DMS79 (cell line): ENCODE data around the gene CTRB1.
"Not testable (repeated sequence)": the region's sequence is repeated elsewhere in the genome, so short reads cannot be mapped to it uniquely, and the experiment has no call there.

ENCODE experiments used
- DNase-seq: peaks from one replicate; lab custom pipeline; 2025; lab: John Stamatoyannopoulos, UW

CTRB1 gene

DNA sequence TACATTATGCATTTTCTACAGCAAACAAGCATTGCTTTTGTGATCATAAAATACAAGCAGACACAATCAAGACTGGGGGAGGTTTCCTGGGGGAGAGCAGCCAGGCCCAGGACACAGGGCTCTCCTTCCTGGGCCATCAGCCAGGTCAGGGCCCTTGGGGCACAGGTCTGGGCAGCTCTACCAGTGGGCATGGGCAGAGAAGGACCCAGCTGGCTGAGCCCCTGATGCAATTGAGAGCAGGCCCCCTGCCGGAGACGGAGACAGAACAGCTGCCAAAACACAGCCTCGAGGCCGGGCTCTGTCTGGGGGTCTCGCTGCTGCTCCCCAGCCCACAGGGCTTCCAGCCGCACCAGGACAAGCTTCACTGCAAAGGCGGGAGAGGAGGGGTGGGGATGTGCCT lies 21.8 kb downstream of the CTRB1 start:
- DNase-seq, result not testable (repeated sequence)

DNA sequence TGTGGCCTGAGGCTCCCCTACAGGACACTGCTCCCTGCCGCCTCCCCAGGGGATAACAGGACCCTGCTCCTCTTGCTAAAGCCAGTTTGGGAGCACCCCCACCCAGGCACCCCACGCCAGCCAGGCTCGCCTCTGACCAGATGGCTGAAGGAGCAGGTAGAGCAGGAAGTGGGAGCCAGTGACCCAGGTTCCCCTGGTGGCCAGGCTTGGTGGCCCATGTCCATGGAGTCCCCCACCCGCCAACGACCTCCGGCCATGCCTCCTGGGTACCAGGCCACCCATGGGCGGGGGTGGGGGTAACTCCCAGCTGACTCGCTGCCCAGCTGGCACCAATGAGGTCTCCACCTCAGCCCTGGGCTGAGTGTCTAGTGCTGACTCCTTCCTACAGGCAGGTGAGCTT lies 22.6 kb downstream of the CTRB1 start:
- no peak for DNase-seq

DNA sequence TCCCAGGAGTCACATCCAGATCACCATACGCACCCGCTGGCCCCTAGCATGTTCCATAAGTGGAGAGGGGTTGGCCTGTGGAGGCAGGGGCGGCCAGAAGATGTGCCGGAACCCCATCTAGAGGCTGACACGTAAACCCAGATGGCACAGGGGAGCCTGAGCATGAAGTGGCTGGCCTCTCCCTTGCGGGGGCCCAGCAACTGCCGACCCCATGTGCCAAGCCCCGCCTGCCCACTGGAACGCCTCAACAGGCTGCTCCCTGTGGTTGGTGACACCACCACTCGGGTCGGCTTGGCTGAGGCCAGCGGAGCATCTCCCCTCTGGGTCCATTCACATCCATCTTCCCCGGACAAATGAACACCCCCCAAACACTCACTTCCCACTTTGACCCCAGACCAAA lies 23.2 kb downstream of the CTRB1 start:
- no peak for DNase-seq

DNA sequence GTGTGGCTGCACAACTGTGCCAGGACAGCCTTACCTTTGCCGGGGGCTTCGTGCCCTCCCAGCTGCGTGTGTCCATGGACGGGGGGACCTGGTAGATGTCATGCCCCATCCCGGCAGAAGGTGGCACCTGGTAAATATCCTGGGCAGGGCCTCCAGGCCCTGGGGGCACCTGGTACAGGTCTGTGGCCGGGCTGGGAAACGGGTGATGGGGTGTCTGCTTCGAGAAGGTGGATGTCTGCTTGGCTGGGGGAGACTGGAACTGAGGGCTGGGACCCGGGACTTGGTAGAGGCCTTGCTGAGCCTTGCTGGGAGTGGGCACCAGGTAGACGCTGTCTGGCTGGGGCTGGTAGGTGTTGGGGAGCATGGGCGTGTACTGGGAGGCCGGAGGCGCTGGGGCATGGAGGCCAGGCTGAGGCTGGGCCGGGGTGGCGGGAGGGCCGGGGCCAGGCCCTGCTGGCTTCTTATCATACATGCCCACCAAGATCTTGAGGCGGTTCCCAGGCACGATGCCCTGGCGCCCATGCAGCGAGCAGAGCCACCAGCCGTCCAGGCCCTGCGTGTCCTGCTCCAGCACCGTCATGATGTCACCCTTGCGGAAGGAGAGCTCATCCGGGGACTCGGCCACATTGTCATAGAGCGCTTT lies 23.8 kb downstream of the CTRB1 start:
- not testable (repeated sequence) for DNase-seq

DNA sequence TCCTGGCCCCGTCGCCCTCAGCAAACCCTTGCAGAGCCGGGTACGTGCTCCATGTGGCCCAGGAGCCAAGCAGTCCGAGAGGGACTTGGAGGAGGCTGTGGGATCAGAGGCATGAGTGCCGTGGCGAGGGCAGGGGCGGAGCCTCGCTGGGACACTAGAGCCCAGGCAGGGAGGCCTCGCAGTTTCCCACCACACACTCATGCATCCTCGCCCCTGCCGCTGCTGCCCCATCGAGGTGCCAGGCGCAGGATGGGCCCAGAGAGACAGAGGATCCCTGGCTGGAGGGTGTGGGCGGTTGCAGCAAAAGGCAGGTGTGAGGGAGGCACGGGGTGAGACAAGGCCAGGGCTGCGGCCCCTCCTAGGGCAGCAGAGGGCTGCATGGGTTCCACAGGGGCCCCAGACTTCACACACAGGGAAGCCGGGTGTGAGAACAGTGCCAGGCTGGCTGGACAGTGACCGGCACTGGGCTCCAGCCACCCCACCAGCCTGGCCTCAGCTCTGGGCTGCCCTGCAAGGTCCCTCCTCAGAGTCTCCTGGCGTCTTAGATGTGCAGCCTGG lies 25.0 kb downstream of the CTRB1 start:
- no peak for DNase-seq

DNA sequence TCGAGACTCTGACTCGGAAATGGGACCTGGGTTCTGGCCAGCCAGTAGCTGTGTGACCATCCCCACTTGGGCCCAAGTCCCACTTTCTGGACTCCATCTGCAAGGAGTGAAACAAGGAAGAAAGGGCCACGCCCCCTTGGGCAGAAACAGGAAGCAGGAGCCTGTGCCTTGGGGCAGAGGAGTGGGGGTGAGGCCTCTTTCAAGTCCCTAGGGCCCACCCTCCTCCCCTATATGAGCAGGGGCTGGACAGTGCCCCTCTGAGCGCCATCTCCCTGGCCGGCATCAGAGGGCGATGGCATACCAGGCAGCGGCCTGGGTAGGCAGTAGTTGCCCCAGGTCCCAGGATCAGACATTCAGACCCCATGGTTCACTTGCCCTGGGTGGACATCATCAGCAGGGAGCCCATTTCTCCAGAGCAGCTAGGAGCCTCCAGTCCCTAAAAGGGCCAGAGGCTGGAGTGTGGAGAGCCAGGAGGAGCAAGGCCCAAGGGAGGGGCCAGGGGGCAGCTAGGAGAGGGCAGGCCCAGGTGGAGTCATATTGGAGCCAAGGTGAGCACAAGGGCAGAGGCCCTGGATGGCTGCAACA lies 25.5 kb downstream of the CTRB1 start:
- DNase-seq, result no peak

DNA sequence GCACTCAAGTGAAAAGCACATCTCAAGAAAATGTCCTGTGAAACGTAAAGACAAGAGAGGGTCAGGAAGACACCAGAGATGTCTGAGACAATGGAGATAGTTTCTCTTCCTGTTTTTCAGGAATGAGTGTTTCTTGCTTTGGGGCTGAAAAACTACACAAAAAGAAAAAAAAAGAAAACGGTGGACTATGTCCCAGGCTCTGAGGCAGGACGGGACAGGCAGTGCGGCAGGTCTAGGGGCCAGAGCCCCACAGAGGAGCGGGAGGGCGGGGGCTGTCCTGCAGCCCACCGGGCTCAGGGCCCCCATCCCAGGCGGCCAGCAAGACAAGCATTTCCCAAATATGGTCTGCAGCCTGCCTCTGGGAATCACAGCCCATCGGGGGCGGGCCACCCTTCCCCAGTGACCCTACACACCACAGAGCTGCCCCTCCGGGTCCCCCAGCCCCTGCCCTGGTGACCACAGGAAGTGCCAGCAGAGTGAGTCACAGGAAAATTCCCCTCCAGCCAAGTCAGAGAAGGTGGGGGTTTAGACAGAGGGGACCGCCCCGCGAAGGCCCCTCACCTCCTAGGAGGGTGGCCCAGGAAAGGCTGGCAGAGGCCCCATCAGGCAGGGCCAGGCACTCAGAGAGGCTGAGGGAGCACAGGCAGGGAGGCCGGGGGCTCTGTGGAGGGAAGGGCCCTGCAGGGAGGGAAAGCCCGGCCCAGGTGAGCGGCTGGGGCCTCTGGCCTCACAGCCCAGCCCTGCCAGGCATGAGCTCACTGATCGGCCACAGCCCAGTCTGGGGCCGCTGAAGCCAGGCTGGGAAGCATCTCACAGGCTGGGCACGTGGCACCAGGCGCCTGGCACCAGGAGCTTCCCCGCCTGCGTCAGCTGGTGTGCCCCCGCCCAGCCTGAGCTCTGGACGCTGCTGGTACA lies 26.3 kb downstream of the CTRB1 start:
- DNase-seq, result no peak

DNA sequence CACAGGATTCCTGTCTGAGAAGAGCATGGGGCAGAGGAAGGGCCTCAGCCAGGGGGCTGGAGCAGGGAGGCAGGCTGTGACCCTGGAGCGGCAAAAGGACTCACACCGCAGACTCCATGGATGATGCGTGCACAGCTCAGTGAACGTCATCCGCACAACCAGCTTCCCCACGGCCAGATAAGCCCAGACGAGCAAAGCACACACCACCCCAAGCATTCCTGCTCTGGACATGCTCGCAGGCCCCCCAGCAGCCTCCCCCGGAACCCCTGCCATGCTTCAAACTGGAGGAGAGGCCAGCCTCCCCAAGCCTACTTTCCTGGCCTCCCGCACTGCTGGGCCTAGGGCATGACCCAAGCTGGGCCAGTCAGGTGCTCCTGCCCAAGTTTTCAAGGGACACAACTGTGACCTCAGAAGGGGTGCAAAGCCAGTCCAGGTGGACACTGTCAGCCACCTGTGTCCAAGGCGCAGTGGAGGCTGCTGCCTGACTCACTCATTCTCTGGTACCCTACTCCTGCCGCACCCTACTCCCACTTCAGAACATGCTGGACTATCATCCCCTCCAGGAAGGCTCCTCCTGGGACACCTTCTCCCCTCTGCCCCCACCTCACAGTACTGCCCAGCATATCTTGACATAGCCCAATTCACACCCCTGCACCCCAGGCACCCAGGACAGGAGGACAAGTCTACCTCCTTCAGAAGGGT lies 27.9 kb downstream of the CTRB1 start:
- DNase-seq, result no peak

DNA sequence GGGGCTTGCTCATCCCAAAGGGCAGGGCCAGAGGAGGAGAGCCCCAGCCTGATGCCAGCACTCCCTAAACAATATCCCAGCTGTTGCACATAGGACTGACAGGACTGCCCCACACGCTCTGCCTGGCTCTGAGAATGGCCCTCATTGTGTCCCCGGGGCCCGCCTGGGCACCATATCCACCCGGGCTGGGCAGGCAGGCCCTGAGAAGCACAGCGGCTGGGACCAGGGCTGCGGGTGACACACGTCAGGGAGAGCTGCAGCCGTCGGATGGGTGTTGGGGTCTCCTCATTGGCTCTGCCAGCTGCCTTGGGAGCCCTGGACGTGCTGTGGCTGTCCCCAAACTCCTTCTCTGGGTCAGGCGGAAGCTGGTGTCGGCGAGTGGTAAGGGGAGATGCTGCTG lies 28.5 kb downstream of the CTRB1 start:
- DNase-seq, result no peak

DNA sequence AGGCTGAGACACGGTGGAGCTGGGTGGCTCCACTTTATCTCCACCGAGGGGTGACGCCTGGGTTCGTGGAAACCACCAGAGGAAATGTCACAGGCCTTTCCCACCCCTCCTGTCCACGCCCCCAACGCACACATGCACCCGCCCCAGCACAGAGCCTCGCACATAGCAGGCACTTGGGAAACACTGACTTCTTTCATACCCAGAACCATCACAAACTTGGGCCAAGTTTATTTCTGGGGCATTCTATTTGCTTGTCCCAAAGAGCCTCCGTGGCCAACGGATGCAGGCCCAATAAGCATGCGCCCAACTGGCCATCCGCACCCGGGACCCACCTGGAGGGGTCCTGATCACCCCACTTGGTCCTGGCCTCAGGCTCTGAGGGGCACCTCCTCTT lies 29.4 kb downstream of the CTRB1 start:
- DNase-seq, result no peak

DNA sequence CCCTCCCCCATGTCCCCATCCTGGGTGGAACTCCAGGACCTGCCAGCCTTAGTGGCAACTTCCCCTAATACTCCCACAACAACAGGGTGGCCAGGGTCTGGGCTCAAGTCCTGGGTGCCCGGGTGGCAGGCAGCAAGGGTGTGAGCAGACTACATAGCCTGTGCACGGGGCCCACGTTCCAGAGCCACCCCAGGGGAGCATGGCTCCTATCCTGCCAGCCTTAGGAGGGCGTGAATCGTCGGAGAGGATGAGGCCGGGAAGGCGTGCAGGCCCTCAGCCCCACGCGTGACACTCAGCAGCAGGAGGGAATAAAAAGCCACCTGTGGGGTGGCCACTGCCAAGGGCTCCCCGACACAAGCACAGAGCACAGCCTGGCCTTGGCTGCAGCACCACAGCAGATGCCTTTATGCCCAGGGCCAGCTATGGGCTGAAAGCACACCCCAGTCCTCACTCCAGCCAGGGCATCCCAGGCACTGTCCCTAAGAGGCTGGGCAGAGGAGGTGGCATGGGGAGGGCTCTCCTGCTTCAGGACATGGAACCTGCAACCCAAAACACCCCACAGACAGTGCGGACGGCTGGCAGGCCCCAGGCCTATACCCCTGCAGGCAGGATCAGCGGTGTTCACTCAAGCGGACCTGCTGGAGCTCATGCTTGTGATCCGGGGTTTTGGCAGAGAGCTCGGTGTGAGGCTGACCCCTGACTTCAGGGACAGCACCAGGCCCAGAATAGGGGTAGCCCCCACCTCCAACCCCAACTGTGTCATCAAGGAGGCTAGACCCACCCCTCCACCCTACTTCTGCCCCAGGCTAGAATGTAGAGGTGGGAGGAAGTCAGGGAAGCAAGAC lies 30.0 kb downstream of the CTRB1 start:
- no peak for DNase-seq

DNA sequence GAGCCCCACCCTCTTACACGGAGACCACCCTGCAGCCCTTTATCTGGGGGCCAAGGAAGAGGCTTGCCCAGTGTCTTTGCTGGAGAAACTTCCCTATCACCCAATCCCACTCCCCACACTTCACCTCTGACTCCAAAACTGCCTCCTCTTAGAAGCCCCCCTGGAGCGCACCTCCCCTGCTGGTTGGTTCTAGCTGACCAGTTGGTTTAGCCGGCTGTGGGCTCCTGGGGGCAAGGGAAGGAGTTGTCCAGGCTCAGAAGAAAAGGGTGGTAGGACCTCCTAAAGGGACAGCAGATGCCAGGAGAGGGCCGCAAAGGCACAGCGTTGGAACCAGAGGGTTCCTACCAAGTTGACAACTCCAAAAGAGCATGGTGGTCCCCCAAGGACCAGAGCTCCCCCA lies 30.7 kb downstream of the CTRB1 start:
- no peak for DNase-seq

DNA sequence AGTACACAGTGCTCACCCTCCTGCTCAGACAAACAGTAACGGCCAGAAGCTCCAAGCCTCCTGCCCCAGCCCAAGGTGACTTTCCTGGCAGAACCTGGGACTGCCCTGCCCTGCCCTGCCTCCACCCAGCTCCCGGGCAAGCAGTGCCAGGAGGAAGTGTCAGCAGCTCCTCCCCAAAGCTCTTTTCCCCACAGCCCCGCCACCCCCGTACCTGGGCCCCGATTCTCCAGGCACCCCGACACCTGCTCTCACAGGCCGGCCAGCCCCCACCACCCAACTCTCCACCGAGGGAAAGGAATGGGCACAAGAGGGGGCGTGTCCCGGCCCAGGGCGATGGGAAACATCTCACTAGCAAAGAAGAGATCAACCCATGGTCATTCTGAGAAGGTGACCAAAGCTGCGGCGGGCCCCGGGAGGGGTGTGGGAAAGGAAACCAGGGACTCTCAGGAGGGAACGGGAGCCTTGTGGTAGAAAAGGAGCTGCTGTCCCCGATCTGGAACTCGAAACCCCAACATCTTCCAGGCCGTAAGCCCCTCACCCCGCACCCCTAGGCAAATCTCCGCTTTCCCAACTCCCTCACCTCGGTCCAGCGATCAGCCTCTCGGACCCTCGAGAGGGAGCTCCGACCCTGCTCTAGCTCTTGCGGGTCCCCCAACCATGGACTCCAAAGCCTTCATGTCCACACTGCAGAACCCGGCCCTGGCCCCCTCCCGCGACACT lies 31.5 kb downstream of the CTRB1 start:
- no peak for DNase-seq

DNA sequence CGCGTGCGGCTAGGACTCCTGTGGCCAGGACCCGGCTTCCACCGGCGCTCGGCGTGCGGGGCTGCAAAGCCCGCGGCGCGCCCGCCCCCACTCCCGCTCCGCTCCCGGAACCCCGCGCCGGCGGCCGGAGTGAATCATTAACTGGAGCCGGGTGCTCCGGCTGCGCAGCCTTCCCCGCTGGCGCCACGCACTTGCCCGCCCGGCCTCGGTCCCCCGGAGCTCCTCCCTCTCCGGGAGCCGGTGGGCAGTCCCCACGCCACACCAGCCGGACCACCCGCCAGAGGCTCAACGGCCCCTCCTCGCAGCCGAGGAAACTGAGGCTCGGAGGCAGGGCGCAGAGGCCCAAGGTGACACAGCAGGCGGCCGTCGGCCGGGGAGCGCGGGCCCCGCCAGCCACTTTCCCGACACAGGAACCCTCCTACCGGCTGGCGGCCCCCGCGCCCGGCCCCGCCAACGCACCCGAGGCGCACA lies 32.1 kb downstream of the CTRB1 start:
- DNase-seq, result no peak

DNA sequence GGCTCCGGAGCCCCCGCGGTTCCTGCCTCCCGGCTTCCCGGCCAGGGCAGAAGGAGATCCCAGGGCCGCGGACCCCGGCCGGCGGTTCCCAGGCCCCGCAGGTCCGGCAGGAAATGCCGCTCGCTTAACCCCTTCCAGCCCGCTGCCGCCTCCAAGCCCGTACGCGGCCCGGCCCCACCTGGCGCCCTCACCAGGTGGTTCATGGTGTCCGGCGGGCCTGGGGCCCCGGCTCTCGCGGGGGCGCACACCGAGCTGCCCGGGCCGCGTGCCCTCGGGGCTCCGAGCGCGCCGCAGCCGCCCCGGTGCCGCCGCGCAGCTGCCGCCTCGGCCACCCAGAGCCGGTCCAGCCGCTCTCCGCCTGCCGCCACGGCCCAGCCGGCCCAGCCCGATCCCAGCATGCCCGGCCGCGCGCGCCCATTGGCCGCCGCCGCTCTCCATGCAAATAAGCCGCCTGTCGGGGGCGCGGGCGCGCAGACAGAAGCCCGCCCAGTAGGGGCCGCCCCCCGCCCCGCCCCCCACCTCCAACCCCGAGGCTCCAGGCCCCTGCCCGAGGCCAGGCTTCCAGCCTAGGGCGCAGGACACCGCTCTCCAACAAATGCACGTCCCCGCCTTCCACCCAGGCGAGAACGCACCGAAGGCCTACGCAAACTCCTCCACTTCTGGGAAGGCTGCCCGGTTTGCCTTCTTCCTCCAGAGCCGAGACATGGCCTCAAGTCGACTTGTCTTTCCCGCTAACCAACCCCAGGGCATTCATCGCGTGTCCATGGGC lies 32.7 kb downstream of the CTRB1 start, which contains the start of gene BCAR1:
Gene BCAR1 (minus strand): TSS at position 345 of the 769 bp plus-strand sequence. CDS start 142 bp downstream, at position 203.
- DNase-seq, result no peak

DNA sequence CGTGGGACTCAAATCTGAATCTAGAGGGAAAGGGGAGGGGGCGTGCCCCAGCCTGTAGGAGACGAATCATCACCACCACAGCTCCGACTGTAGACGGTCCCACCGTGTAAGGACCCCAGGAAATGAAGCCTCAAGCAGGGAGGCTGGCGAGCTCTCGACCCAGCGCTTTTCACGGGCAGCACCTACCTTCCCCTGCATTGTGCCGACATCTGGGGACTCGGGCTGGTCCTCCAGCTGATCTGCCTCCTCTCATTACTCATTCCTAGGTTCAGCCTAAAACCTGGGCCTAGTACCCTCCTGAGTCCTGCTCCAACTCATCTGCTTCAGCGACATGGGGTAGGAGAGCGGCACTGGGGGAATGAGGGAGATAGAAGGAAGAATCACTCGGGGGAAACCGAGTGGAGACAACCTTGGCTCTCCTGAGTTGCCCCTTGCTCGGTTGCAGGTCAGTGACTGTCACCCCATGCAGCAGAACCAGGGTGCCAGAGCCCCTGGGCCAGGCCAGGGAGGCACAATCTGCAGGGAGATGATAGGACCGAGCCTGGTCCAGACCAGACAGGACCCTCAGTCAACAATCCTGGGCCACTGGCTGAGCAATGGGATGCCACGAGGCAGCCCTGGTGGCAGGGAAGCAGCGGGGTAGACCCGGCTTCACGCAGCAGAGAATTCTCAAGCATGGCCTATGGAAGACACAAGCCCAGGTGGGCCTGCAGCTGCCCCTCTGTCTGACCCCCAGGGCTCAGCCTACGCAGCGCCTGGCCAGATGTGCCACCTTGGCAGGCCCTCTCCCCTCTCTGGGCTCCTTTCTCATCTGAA lies 33.5 kb downstream of the CTRB1 start:
- no peak for DNase-seq

DNA sequence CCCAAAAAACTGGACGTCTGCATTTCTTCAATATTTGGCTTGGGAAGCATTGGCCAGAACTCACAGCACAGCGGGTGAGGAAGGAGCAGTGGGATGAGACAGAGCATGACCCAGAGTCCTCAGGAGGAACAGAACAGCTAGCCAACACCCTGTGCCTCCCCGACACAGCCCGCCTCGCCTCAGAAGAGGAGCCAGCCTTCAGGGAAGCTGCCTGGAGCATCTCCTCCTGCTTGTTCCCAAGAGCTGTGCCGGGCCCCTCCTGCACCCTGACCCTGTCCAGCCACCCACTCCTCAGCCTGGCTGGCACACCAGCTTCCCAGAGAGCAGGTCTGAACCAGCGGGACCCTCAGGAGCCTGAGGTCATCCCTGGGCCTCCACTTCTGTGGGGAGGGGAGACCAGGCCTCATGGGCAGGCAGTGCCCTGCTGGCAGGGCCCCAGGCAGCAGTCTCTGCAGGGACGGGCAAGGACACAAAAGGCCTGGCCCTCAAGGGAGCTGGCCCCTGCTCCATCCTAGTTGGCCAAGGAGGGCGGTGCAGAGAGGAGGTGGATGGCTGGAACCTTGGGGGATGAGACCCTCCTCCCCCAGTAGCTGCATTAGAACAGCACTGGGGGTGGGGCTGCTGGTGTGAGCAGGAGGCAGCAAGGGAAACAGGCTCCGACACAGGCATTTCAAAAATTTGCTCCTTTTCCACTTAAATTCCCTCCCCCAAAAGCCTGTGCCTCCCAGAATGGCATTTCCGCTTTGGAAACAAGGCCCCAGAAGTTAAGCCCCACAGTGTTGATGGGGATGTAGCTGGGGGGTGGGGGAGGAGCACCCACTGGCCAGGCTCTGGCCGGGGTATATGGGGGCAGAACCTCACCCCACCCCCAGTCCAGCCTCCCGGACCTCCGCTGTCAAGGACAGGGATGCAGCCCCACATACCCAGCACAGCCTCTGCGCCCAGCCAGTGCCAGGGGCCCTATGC lies 34.4 kb downstream of the CTRB1 start:
- no peak for DNase-seq
